Loucy (cell line): ENCODE data around the gene LSM3.

Experiments
- EZH2phosphoT487 ChIP-seq: fragments of 200-600 bp; IDR thresholded peaks from 2 replicates; pipeline ENCODE4 v1.6.1; 2018; ENCODE audit warnings: antibody characterized with exemption, mild to moderate bottlenecking, moderate library complexity, borderline replicate concordance
- TF ChIP-seq, protein P1 (sequence below): fragments of 200-600 bp; sonication (generic); conservative IDR thresholded peaks from 2 replicates; pipeline ENCODE4 v1.5.1; 2014; ENCODE audit warnings: mild to moderate bottlenecking, antibody characterized with exemption, low read length

DNA sequence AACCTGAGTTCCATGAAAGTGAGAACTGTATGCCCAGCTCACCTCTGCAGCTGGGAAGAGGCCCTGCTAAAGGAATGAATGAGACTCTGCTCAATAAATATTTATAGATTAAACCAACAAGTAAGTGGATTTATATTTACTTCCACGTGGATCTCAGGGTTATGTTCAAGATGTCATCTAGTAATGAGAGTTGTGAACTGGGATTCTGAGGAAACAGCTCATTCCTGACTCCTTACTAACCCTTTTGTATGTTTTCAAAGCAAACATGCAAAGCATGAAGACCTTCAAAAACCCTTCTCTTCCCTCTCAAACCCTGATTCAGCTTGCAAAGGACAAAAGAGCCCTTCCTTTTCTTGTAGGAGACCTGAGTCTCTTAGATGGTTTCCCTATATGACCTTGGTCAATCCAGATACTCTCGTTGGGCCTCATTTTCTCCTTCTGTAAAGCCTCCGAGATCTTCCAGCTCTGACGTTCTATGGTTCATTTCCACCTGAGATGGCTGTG lies 53.4 kb downstream of the LSM3 start:
- TF ChIP-seq, protein P1, sequence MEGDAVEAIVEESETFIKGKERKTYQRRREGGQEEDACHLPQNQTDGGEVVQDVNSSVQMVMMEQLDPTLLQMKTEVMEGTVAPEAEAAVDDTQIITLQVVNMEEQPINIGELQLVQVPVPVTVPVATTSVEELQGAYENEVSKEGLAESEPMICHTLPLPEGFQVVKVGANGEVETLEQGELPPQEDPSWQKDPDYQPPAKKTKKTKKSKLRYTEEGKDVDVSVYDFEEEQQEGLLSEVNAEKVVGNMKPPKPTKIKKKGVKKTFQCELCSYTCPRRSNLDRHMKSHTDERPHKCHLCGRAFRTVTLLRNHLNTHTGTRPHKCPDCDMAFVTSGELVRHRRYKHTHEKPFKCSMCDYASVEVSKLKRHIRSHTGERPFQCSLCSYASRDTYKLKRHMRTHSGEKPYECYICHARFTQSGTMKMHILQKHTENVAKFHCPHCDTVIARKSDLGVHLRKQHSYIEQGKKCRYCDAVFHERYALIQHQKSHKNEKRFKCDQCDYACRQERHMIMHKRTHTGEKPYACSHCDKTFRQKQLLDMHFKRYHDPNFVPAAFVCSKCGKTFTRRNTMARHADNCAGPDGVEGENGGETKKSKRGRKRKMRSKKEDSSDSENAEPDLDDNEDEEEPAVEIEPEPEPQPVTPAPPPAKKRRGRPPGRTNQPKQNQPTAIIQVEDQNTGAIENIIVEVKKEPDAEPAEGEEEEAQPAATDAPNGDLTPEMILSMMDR: no peak
- TF ChIP-seq EZH2phosphoT487: no peak
